DMS114 treated with DMSO at 0.1 percent for 48 hours (cell line): Measurements from ENCODE around the gene ZNF529.
"Not testable (repeated sequence)": the region's sequence is repeated elsewhere in the genome, so short reads cannot be mapped to it uniquely, and the experiment has no call there.

Experiments
- DNase-seq: peaks from one replicate; lab custom pipeline; 2025; ENCODE audit not compliant: unreplicated experiment; lab: John Stamatoyannopoulos, UW

ZNF529 gene

DNA sequence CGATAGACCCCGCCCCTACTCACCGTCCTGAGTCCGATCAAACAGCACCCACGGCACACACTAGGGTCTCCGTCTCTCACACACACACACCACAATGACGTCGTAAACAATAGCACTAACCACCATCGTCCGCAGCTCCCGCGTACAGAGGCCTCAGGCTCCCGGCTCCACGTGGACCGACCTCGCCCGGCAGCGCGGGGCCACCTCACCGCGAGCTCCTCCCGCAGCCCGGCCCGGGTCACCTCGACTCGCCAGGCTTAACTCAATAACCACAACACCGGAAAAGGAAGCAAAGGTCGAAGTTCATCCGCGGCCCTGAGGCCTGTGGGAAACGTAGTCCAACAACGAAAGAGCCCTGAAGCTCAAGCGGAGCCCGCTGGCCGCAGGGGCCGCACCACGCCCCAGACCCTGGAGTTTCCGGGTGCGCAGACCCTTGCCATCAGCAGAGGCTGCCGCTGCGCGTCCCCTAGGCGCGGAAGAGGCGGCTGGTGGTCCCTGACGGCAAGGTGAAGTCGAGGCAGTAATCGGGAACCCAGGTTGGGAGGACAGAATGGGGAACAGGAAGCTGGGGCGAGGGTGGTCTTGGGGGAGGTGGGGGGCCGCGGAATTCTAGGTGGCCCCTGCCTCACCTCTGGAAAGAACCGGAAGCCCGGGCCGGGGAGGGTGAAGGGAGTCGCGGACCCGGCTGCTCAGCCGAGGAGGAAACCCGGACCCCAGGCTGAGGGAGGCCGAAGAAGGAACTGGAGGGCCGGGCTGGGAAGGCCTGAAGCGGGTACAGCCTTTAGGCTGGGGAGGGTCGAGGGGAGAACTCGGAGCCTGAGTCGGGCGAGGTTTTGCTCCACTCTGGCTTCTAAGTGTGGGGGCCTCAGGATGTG is at the start of gene ZNF529:
Gene ZNF529, minus strand, starts transcription at position 273 of the 875 bp plus-strand sequence. CDS start 946 bp downstream, outside the sequence.
- DNase-seq, result peak; percentile 94

GRCh38 chr19:36605877-36606478 is 32.9 kb upstream of the ZNF529 start:
- DNase-seq, result no peak

DNA sequence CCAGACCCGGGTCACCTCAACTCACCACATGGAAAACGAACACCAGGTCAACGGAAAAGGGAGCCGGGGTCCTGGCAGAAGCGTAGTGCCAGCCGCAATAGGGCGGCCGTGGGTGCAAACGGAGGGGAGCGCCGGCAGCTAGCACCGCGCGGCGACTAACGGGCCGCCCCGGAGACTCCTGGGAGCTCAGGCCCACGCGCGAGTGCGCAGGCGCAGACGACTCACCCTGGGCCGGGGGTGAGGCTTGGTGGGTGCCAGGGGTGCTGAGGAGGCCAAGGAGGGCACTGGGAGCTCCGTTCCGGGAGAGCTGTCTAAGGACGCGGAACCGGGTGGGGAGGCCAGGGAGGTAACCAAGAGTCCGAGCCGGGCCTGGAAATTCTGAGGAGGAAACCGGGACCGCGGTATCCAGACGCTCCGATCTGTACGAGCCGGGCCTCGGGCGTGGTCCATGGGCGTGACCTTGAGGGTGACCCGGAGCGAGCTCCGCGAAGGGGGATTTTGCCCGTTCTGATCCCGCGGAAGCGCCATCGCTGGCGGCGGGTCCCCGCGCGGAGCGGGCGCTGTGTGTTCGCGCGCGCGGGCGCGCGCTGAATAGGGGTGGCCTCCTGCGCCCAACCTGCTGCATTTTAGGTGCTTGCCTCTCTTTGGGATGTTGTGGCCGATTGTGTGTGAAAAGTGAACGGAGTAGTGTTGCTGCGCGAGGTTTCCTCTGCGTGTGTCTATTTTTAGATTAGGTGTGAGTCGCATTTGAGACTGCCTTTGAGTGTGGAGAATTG is 32.2 kb upstream of the ZNF529 start, which contains the start of gene ZNF382:
Gene ZNF382, plus strand, starts transcription at position 213 of the 776 bp plus-strand sequence. CDS start 4,602 bp downstream, outside the sequence.
- DNase-seq, result peak; percentile 45

- DNase-seq, result no peak
These were observed 31.6 kb upstream of the ZNF529 start for GRCh38 chr19:36604656-36605100.

GRCh38 chr19:36602681-36603080 is 29.6 kb upstream of the ZNF529 start:
- not testable (repeated sequence) for DNase-seq

DNA sequence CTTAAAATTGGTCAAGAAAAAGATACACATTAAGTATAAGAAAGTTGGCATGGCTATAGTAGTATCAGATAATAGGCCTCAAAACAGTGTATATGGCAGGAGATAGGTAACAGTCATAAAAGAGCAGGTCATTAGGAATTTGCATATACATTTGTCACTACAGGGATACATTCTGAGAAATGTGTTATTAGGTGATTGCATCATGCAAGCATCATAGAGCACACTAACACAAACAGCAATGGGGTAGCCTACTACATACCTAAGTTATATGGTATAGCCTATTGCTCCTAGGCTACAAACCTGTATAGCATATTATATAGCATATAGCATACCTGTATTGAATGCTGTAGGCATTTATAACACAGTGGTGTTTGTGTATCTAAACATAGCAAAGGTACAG is 6.2 kb upstream of the ZNF529 start:
- DNase-seq, result no peak

GRCh38 chr19:36577271-36577996 is 4.3 kb upstream of the ZNF529 start:
- DNase-seq, result no peak

DNA sequence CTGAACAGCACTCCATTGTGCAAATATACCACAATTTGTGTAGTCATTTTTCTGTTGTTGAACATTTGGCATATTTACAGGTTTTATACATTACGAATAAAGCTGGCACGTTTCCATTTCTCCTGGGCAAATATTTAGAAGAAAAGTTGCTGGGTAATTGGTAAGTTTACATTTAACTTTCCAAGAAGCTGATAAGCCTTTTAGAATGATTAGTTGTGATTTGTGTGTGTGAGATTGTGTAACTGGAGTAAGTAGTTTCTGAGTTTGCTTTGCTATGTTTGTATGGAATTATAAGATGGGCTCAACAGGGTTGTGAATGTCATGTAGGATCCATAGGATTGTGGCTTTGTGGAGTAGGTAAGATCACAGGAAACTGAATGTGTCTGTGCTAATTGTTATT is 1.6 kb upstream of the ZNF529 start:
- no peak for DNase-seq

GRCh38 chr19:36573895-36574720 is 1.0 kb upstream of the ZNF529 start:
- DNase-seq, result no peak

DNA sequence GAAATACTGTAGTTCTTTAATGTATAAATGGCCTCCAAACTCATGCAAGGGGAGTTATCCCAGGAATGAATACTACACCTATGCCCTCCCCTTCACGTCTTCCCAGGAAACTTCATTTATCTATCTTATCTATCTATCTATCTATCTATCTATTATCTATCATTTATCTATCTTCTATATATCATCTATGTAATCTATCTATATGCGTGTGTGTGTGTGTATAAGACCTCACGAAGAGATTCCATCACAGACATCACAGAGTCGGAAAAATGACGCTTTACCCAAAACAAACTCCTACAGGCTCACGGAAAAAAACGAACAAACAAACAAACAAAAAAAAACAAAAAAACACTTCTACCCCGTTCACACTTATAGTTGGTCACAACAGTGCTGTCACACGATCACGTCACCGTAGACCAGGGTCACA is 486 bp downstream of the ZNF529 start:
- no peak for DNase-seq

DNA sequence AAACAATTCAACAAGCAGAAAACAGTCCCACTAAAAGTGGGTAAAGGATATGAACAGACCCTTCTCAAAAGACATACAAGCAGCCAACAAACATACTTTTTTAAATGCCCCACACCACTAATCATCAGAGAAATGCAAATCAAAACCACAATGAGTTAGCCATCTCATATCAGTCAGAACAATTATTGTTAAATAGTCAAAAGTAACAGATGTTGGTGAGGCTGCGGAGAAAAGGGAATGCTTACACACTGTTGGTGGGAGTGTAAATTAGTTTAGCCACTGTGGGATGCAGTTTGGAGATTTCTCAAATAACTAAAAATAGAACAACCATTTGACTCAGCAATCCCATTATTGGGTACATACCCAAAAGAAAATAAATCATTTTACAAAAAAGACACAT is 8.7 kb downstream of the ZNF529 start:
- DNase-seq, result no peak

DNA sequence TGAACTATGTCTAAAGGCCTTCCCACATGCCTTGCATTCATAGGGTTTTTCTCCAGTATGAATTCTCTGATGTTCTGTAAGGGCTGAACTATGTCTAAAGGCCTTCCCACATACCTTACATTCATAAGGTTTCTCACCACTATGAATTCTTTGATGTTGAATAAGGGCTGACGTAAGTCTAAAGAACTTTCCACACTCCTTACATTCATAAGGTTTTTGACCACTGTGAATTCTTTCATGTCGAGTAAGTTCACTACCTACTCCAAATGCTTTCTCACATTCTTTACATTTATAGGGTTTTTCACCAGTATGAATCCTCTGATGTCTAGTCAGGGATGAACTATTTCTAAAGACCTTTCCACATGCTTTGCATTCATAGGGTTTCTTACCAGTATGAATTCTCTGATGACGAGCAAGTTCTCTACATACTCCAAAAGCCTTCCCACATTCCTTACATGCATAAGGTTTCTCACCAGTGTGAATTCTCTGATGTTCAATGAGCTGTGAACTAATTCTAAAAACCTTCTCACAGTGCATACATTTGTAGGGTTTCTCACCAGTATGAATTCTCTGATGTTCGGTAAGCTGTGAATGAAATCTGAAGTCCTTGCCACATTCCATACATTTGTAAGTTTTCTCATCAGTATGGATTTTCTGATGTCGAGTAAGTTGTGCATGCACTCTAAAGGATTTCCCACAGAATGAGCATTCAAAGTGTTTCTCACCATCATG is 25.9 kb downstream of the ZNF529 start:
- no peak for DNase-seq

- peak; percentile 51 for DNase-seq
These were observed 44.1 kb downstream of the ZNF529 start for GRCh38 chr19:36528921-36529518.

GRCh38 chr19:36528194-36528920 is 44.7 kb downstream of the ZNF529 start, which contains the start of gene ZNF260:
ZNF260 (minus strand) TSS chr19:36528271; CDS start chr19:36515238, 13,033 bp downstream.
- peak; percentile 93 for DNase-seq

GRCh38 chr19:36527873-36528193 is 45.3 kb downstream of the ZNF529 start:
- DNase-seq, result no peak

- no peak for DNase-seq
These were observed 45.8 kb downstream of the ZNF529 start for GRCh38 chr19:36527341-36527740.

DNA sequence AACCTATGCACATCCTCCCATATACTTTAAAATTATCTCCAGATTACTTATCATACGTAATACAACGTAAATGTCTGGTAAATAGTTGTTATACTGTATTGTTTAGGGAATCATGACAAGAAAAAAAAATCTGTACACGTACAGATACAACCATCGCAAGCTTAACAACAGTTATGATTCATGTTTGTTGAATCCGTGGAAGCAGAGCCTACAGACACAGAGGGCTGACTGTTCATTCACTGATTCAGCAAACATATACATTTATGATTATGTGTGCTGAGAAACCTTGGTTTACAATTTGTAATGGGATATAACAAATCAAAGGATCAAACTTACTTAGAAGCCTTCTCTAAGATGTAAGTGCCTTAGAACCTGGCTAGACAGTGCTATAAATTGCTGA is 46.5 kb downstream of the ZNF529 start:
- DNase-seq, result no peak

DNA sequence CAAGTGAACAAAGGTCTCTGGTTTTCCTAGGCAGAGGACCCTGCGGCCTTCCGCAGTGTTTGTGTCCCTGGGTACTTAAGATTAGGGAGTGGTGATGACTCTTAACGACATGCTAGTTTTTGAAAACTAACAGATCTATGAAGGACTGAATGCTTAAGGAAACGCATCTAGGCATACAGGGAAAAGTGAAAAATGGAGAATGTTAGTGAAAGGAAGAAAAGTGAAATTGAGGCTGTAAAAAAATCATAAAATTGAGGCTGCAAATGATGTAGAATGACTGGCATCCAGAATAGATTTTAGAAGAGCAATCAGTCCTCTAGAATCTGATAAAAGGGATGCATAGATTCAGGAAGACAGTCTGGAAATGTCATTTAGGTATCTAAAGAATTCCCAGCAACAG is 48.5 kb downstream of the ZNF529 start:
- DNase-seq, result no peak
